G401 (cell line): ENCODE results near the gene NPL. TPM values are rescaled to one million over a fixed set of nuclear protein-coding genes. Genes with fewer than 3 reads are reported as not detected.

Experiments used
- DNase-seq: peaks from one replicate; pipeline ENCODE4 v3.0.0-alpha.2; 2015; ENCODE audit warnings: low spot score
- in situ Hi-C: cut with HindIII; loops from 2 replicates; pipeline ENCODE4 v1.10.0; 2016; ENCODE audit warnings: low sequenced_read_pairs, mixed read lengths
- total RNA-seq: library from RNA; depleted of rRNA; stranded (reverse); fragments of >200 nt; shearing (Covaris generic); gene quantifications from 2 replicates; pipeline ENCODE4 v1.2.3, GENCODE V29; 2014; rRNA removed

Gene NPL
- not detected in 2 replicates for total RNA-seq

GRCh38 chr1:182789138-182790076 lies at the start of gene NPL:
TSS of gene NPL (plus strand) at chr1:182789773. CDS start at chr1:182794372, 4,599 bp downstream.
- in situ Hi-C loops: no loop called here
- peak; percentile 61 for DNase-seq

- no peak for DNase-seq
- in situ Hi-C loops: no loop called here
Measured at GRCh38 chr1:182740120-182740519, 49.5 kb upstream of the NPL start.

GRCh38 chr1:182742780-182743179 lies 46.8 kb upstream of the NPL start:
- in situ Hi-C loops: no loop called here
- no peak for DNase-seq

- in situ Hi-C loops: no loop called here
- no peak for DNase-seq
Measured at GRCh38 chr1:182752077-182752988, 37.2 kb upstream of the NPL start.

GRCh38 chr1:182754087-182754486 lies 35.5 kb upstream of the NPL start:
- in situ Hi-C loops: no loop called here
- no peak for DNase-seq

- in situ Hi-C loops: no loop called here
- no peak for DNase-seq
Measured at GRCh38 chr1:182754543-182755314, 34.8 kb upstream of the NPL start.

- in situ Hi-C loops: no loop called here
- DNase-seq: no peak
Measured at GRCh38 chr1:182755632-182756031, 33.9 kb upstream of the NPL start.

- in situ Hi-C loops: no loop called here
- no peak for DNase-seq
Measured at GRCh38 chr1:182756423-182756822, 33.1 kb upstream of the NPL start.

- in situ Hi-C loops: no loop called here
- no peak for DNase-seq
Measured at GRCh38 chr1:182761396-182762395, 27.9 kb upstream of the NPL start.

- in situ Hi-C loops: no loop called here
- no peak for DNase-seq
Measured at GRCh38 chr1:182762536-182762935, 27.0 kb upstream of the NPL start.

- in situ Hi-C loops: no loop called here
- no peak for DNase-seq
Measured at GRCh38 chr1:182764029-182764727, 25.4 kb upstream of the NPL start.

- no peak for DNase-seq
- in situ Hi-C loops: no loop called here
Measured at GRCh38 chr1:182765391-182765790, 24.2 kb upstream of the NPL start.

- DNase-seq: no peak
- in situ Hi-C loops: no loop called here
Measured at GRCh38 chr1:182766050-182766449, 23.5 kb upstream of the NPL start.

- in situ Hi-C loops: no loop called here
- DNase-seq: no peak
Measured at GRCh38 chr1:182766881-182767645, 22.5 kb upstream of the NPL start.

- in situ Hi-C loops: no loop called here
- no peak for DNase-seq
Measured at GRCh38 chr1:182768963-182769362, 20.6 kb upstream of the NPL start.

- DNase-seq: no peak
- in situ Hi-C loops: no loop called here
Measured at GRCh38 chr1:182770232-182770631, 19.3 kb upstream of the NPL start.
